Erythroblast (primary cell): ENCODE data around the gene ZMYM4.
A peak's percentile ranks its signal among the peaks of the same experiment; 100 is the strongest.

Experiments used
- DNase-seq, 2 experiments: peaks; one replicate each; lab custom pipeline; 2025; lab: John Stamatoyannopoulos, UW
- GATA1 ChIP-seq: IDR thresholded peaks from 2 replicates; pipeline ENCODE4 v1.6.1; 2011; ENCODE audit warnings: low read depth, mild to moderate bottlenecking, control low read depth, low read length, moderate library complexity
- POLR2A ChIP-seq: IDR thresholded peaks from 2 replicates; pipeline ENCODE4 v1.6.1; 2011; ENCODE audit warnings: mild to moderate bottlenecking, low read length

ZMYM4 gene

DNA sequence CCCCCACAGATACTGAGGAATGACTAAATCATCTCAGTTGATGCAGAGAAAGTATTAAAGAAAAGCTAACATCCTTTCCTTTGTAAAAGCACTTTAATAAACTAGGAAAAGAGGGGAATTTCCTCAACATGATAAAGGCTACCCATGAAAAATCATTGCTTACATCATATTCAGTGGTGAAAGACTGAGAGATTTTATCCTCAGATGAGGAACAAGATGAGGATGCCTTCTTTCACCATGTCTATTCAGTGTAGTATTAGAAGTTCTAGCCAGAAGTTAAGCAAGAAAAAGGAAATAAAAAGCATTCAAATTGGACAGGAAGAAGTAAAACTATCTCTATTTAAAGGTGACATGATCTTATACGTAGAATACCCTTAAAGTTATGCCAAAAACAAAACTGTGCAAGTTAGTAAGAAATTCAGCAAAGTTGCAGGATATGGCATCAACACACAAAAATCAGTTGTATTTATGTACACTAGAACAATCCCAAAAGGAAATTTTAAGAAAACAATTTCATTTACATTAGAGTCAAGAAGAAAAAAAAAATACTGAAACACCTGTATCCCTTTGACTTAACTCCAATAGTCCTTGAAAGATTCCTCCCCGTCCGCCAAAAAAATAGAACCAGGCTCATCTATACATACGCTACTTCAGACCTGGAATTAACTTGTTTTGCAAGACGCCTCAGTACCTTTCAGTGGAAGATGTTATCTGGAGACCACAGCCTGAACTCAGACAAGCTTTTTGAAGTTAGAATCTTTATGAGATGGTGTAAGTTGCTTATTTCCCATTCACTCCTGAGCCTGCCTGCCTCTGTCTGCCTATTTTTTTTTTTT, 17.5 kb downstream of the ZMYM4 start:
- TF ChIP-seq POLR2A (no peak), GATA1 (no peak)
- DNase-seq, result no peak

DNA sequence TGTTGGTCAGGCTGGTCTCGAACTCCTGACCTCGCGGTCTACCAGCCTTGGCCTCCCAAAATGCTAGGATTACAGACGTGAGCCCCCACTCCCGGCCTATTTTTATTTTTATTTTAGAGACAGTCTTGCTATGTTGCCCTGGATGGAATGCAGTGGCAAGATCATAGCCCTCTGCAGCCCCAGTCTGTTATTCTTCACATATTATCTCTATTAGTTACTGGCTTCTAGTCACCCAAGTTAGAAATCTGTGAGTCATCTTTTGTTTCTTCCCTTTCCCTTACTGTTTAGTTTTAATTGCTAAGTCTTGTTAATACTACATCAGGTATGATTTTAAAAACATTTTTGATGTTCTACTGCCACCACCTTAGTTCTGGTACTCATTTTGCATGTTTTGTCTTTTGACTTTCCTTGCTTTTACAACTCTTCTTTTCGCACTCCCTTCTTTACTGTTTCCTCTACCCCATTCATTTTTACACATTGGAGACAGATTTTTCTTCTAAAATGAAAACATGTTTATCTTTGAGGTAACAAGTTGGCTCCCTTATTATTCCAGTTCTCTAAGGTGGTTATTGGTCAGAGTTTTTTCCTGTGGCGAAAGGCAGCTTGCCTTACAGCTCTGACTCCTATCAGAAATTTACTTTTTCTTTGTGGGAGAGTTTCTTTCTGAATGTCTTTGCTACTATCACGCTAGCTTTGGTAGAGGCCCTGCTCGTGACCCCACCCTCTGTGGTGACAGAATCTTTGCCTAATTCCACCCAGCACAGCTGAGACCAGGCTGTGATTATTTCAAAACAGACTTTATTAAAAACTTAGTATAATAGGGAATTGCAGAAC, 19.5 kb downstream of the ZMYM4 start:
- DNase-seq, result no peak
- TF ChIP-seq POLR2A, result no peak
- no peak for TF ChIP-seq GATA1

GRCh38 chr1:35288761-35289160, 20.3 kb downstream of the ZMYM4 start:
- DNase-seq, result no peak
- no peak for TF ChIP-seq POLR2A
- no peak for TF ChIP-seq GATA1

- TF ChIP-seq POLR2A, result no peak
- no peak for TF ChIP-seq GATA1
- DNase-seq, result no peak
These were observed 21.9 kb downstream of the ZMYM4 start for GRCh38 chr1:35290452-35290851.

DNA sequence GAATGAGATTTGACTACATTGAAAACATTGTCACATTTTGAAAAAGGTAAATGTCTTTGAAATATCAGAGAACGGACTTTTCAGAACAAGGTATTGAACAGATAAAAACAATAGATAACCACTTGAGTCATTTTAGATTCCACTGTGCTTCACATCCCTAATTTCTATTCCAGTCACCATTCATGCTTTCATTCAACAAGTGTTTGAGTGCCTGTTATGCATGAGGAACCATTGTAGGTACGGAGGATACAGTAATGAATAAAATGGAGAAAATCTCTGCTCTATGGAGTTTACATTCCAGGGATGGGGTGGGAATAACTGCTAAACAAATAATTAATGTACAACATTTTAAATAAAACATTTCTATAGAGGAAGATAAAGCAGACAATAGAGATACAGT, 26.3 kb downstream of the ZMYM4 start:
- TF ChIP-seq GATA1, result no peak
- TF ChIP-seq POLR2A, result no peak
- DNase-seq, result no peak

GRCh38 chr1:35297886-35298285, 29.4 kb downstream of the ZMYM4 start:
- TF ChIP-seq GATA1 (no peak), POLR2A (no peak)

GRCh38 chr1:35298464-35298863, 30.0 kb downstream of the ZMYM4 start:
- DNase-seq, result peak; percentile 15 to 27
- no peak for TF ChIP-seq POLR2A
- TF ChIP-seq GATA1, result no peak

More at GRCh38 chr1:35297886-35298285, 29.4 kb downstream of the ZMYM4 start:
- DNase-seq, result no peak

GRCh38 chr1:35300376-35300775, 31.9 kb downstream of the ZMYM4 start:
- no peak for TF ChIP-seq POLR2A
- no peak for TF ChIP-seq GATA1
- DNase-seq, result no peak

DNA sequence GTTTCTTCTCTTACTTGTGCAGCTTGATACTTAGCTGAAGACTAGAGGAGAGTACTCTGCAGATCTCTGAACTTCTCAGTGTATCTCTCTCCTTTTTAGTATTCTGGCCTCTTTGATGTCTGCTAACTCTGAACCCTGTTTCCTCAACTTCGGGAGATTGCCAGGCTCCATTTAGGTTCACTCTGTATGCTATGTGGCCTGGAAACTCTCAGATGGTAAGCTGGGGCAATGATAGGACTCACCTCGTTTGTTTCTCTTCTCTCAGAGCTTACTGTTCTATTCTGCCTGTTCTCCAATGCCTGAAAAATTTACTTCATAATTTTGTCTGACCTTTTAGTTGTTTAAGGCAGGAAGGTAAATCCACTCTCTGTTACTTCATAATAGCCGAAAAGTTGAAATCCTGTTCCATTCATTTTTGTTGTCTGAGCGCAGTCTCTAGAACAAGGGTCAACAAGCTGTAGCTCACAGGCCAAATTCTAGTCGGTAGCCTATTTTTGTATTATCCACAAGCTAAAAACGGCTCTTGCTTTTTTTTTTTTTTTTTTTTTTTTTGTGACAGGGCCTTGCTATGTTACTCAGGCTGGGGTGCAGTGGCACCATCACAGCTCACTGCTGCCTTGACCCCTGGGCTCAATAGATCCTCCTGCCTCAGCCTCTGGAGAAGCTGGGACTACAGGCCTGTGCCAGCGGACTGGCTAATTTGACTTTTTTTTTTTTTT, 33.3 kb downstream of the ZMYM4 start:
- DNase-seq, result no peak
- no peak for TF ChIP-seq GATA1
- TF ChIP-seq POLR2A, result no peak

DNA sequence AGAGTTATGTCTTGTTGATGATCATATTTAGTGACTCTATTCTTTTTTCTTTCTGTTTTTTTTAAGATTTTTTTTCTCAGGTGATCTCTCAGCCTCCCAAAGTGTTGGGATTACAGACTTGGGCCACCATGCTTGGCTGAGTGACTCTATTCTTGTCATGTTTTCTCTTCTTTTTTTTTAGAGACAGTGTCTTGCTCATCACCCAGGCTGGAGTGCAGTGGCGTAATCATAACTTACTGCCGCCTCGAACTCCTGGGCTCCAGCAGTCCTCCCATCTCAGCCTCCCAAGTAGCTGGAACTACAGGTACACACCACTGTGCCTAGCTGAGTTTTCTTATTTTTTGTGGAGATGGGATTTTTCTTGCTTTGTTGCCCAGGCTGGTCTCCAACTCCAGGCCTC, 36.9 kb downstream of the ZMYM4 start:
- DNase-seq, result no peak

GRCh38 chr1:35315649-35316048, 47.1 kb downstream of the ZMYM4 start:
- no peak for DNase-seq
- TF ChIP-seq POLR2A (no peak), GATA1 (no peak)

More for the DNA sequence above, 36.9 kb downstream of the ZMYM4 start:
- TF ChIP-seq POLR2A (no peak), GATA1 (no peak)

- TF ChIP-seq GATA1 (no peak), POLR2A (no peak)
- DNase-seq, result no peak
These were observed 47.8 kb downstream of the ZMYM4 start for GRCh38 chr1:35316264-35316663.

DNA sequence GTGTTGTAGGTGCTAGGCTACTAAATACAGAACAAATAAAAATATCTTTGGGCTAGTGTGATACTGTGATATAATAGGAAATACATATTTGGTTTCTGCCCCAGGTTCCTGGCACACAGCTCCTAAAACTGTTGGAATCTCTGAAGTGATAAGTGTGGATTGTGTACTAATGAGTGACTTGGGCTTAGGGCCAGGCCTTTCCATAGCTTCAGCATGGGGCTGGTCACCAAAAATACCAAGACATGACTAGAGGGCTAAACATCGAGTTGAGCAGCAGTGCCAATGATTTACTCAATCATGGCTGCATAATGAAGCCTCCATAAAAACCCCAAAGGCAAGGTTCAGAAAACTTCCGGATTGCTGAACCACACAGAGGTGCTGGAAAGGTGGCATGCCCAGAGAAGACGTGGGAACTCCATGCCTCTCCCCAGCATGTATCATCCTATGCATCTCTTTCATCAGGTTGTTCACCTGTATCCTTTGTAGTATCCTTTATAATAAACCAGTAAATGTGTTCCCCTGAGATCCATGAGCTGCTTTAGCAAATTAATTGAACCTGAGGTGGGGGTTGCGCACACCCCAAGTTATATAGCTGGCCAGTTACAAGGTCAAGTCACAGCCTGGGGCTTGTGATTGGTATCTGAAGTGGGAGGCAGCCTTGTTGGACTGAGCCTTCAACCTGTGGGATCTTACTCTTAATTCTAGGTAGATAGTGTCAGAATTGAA, 51.6 kb downstream of the ZMYM4 start:
- TF ChIP-seq POLR2A (no peak), GATA1 (no peak)
- no peak for DNase-seq
